SU-DHL-6 (cell line): ENCODE data around the gene VWA2.

Experiments
- H2AFZ ChIP-seq: fragments of 200-600 bp; sonication (generic); 2 replicates; pipeline ENCODE4 v1.6.1; 2014; ENCODE audit warnings: low read depth, mild to moderate bottlenecking, moderate library complexity, mixed read lengths, antibody characterized with exemption, low read length; ENCODE audit not compliant: severe bottlenecking
- H3F3A ChIP-seq: fragments of 200-600 bp; shearing (Covaris generic); 2 replicates; pipeline ENCODE4 v1.6.0; 2016; ENCODE audit warnings: antibody characterized with exemption, mild to moderate bottlenecking; ENCODE audit not compliant: insufficient read depth
- H3K27ac ChIP-seq: fragments of 200-600 bp; sonication (generic); 2 replicates; pipeline ENCODE4 v1.5.1; 2016; ENCODE audit warnings: low read depth, mild to moderate bottlenecking, low read length, moderate library complexity, mixed read lengths
- H3K27me3 ChIP-seq: fragments of 200-600 bp; sonication (generic), shearing (Covaris generic); 2 replicates; pipeline ENCODE4 v1.6.0; 2014; ENCODE audit warnings: mild to moderate bottlenecking, low read length
- H3K36me3 ChIP-seq: fragments of 200-600 bp; sonication (generic); 2 replicates; pipeline ENCODE4 v1.6.1; 2014; ENCODE audit warnings: mild to moderate bottlenecking, low read length, mixed read lengths
- H3K4me2 ChIP-seq: fragments of 300-600, 200-600 bp; shearing (Covaris generic), sonication (generic); 2 replicates; pipeline ENCODE4 v1.6.0; 2014; ENCODE audit warnings: low read length, low read depth, mild to moderate bottlenecking; ENCODE audit not compliant: poor library complexity, severe bottlenecking
- H3K4me3 ChIP-seq: fragments of 200-600 bp; sonication (generic); 2 replicates; pipeline ENCODE4 v1.5.1; 2014; ENCODE audit warnings: antibody characterized with exemption, low read length, mild to moderate bottlenecking, mixed read lengths; ENCODE audit not compliant: insufficient read depth, poor library complexity, severe bottlenecking
- H3K79me2 ChIP-seq: fragments of 200-600 bp; sonication (generic); 2 replicates; pipeline ENCODE4 v1.6.1; 2014; ENCODE audit warnings: mild to moderate bottlenecking, low read length, moderate library complexity; ENCODE audit not compliant: insufficient read depth
- H3K9ac ChIP-seq: fragments of 200-600 bp; sonication (generic); 2 replicates; pipeline ENCODE4 v1.7.0; 2014; ENCODE audit warnings: mild to moderate bottlenecking, low read length
- H3K9me2 ChIP-seq: fragments of 200-600 bp; sonication (generic); replicated peaks from 2 replicates; pipeline ENCODE4 v1.6.1; 2014; ENCODE audit warnings: low read length; ENCODE audit not compliant: insufficient read depth
- H3K9me3 ChIP-seq: fragments of 200-600 bp; sonication (generic); 2 replicates; pipeline ENCODE4 v1.6.1; 2014; ENCODE audit warnings: low read length, mixed read lengths; ENCODE audit not compliant: insufficient read depth
- H4K20me1 ChIP-seq: fragments of 200-600 bp; sonication (generic); 2 replicates; pipeline ENCODE4 v1.6.1; 2014; ENCODE audit warnings: low read depth, mild to moderate bottlenecking, antibody characterized with exemption, low read length, moderate library complexity, mixed read lengths
- CTCF ChIP-seq: fragments of 200-600 bp; sonication (generic); IDR thresholded peaks from one replicate; pipeline ENCODE4 v1.5.1; 2017; ENCODE audit warnings: antibody characterized with exemption, mild to moderate bottlenecking, low read length, moderate library complexity; ENCODE audit not compliant: insufficient read depth, poor library complexity, severe bottlenecking
- EZH2phosphoT487 ChIP-seq: fragments of 200-600 bp; sonication (generic), shearing (Covaris generic); conservative IDR thresholded peaks from 2 replicates; pipeline ENCODE4 v1.6.1; 2018; ENCODE audit warnings: mild to moderate bottlenecking, antibody characterized with exemption, low read length, moderate library complexity, mixed read lengths

Gene VWA2

DNA sequence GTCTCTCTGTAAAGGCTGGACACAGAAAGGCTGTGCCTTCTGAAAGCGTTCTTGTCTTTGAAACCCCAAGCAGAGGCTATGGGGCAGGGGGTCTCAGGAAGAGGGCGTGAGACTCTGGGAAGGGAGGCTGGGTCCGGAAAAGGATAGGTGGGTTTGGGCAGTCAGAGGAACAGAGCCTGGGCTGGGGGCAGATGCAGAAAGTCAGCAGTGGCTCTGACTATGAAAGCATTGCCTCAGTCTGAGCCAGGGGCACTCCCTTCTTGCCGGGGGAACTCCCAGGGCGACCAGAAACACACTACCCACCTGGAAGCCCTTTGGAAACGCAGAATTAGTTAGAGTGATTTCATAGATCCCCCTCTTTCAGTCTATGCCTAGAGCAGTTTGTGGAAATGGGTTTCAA lies 72.0 kb downstream of the VWA2 start:
- no peak overlapping the region for H2AFZ ChIP-seq

GRCh38 chr10:114311496-114312209 lies 72.6 kb downstream of the VWA2 start:
- Histone ChIP-seq H3F3A (no peaks in the 10 kb centered on the region), H3K27ac (no peak overlapping the region), H3K4me3 (no peak overlapping the region), H4K20me1 (no peaks in the 10 kb centered on the region), H3K27me3 (no peaks in the 10 kb centered on the region), H3K79me2 (no peaks in the 10 kb centered on the region), H3K9me3 (no peaks in the 10 kb centered on the region), H3K9me2 (no peaks in the 10 kb centered on the region), H3K4me2 (no peak overlapping the region), H2AFZ (no peak overlapping the region), H3K36me3 (no peaks in the 10 kb centered on the region), H3K9ac (no peak overlapping the region)
- TF ChIP-seq EZH2phosphoT487 (no peak), CTCF (no peak)

More for the DNA sequence above, 72.0 kb downstream of the VWA2 start:
- no peaks in the 10 kb centered on the region for H3K79me2 ChIP-seq
- no peaks in the 10 kb centered on the region for H3K9me2 ChIP-seq
- no peaks in the 10 kb centered on the region for H4K20me1 ChIP-seq
- no peaks in the 10 kb centered on the region for H3F3A ChIP-seq
- H3K4me2 ChIP-seq: no peak overlapping the region
- TF ChIP-seq CTCF (no peak), EZH2phosphoT487 (no peak)
- no peak overlapping the region for H3K9ac ChIP-seq
- H3K36me3 ChIP-seq: no peaks in the 10 kb centered on the region
- H3K9me3 ChIP-seq: no peaks in the 10 kb centered on the region
- no peak overlapping the region for H3K27ac ChIP-seq
- no peak overlapping the region for H3K4me3 ChIP-seq
- H3K27me3 ChIP-seq: no peaks in the 10 kb centered on the region

- Histone ChIP-seq H3K9me3 (no peaks in the 10 kb centered on the region), H3K27me3 (no peaks in the 10 kb centered on the region), H3K79me2 (no peaks in the 10 kb centered on the region), H3K9ac (no peak overlapping the region), H3K27ac (no peak overlapping the region), H3K4me2 (no peak overlapping the region), H3K4me3 (no peak overlapping the region), H2AFZ (no peak overlapping the region), H3K36me3 (no peaks in the 10 kb centered on the region), H4K20me1 (no peaks in the 10 kb centered on the region), H3F3A (no peaks in the 10 kb centered on the region), H3K9me2 (no peaks in the 10 kb centered on the region)
- TF ChIP-seq EZH2phosphoT487: no peak
Measured at GRCh38 chr10:114313139-114313538, 74.1 kb downstream of the VWA2 start.

DNA sequence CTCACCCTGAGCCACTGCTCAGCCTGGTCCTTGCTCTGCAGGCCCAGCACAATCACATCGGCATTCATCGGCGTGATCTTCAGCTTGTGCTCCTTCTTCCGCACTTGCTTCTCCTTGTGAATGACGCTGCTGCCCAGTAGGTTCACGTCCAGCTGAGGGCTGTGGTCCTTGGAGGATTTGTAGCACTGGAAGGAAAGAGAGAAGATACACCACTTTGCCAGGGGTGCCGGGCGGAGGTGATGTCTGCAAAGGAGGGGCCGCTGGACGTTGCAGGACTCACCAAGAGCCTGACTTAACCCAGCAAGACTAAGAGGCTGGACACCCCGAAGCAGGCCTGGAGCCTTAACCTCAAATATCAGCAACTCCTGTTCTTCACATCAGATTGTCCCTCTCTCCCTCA lies 74.8 kb downstream of the VWA2 start:
- Histone ChIP-seq H3K27me3 (no peaks in the 10 kb centered on the region), H3K9ac (no peak overlapping the region), H2AFZ (no peak overlapping the region), H3K9me3 (no peaks in the 10 kb centered on the region), H3K4me2 (no peak overlapping the region), H3K4me3 (no peak overlapping the region), H3K9me2 (no peaks in the 10 kb centered on the region), H3K27ac (no peak overlapping the region), H3K36me3 (no peaks in the 10 kb centered on the region), H3F3A (no peaks in the 10 kb centered on the region), H3K79me2 (no peaks in the 10 kb centered on the region), H4K20me1 (no peaks in the 10 kb centered on the region)
- TF ChIP-seq CTCF (no peak), EZH2phosphoT487 (no peak)
